IMR-90 (cell line): ENCODE results near the gene SLC6A16. TPM values are rescaled to one million over a fixed set of nuclear protein-coding genes. Genes with fewer than 3 reads are reported as not detected.

Experiments
- ATAC-seq: fragments of 200-7000 bp; cut with Tn5 transposase; 2 replicates; pipeline ENCODE4 v1.9.1; 2020; ENCODE audit warnings: low read depth, mild to moderate bottlenecking, moderate library complexity
- BruUV-seq: library from RNA; stranded (reverse); fragments of 400-500 nt; replicated peaks from 2 replicates; lab custom pipeline; 2021; lab: Mats Ljungman, UMichigan
- CTCF ChIA-PET: fragments of 300-600 bp; formaldehyde crosslinking; extraction: SDS; loops from one replicate; lab custom pipeline; 2021; ENCODE audit warnings: antibody characterized with exemption; lab: Yijun Ruan, JAX
- POLR2A ChIA-PET: fragments of 300-600 bp; sonication (Branson Sonifier 250); formaldehyde crosslinking; loops from one replicate; lab custom pipeline; 2022; ENCODE audit warnings: antibody characterized with exemption; ENCODE audit not compliant: unreplicated experiment; lab: Charles Lee
- DNase-seq: peaks from one replicate; pipeline ENCODE4 v3.0.0; 2013
- H2AFZ ChIP-seq: replicated peaks from 2 replicates; pipeline ENCODE3; 2013; ENCODE audit warnings: low read length, mild to moderate bottlenecking; ENCODE audit not compliant: poor library complexity
- H2AK5ac ChIP-seq: 2 replicates; pipeline ENCODE4 v1.6.1; 2013; ENCODE audit warnings: low read depth, low read length, inconsistent platforms
- H2AK9ac ChIP-seq: replicated peaks from 2 replicates; pipeline ENCODE3; 2013; ENCODE audit warnings: mild to moderate bottlenecking, low read depth, low read length, moderate library complexity; ENCODE audit not compliant: poor library complexity
- H2BK120ac ChIP-seq: 2 replicates; pipeline ENCODE4 v1.6.1; 2013; ENCODE audit warnings: low read depth, low read length, inconsistent platforms
- H2BK15ac ChIP-seq: 3 replicates; pipeline ENCODE4 v1.6.1; 2013; ENCODE audit warnings: low read depth, low read length, inconsistent platforms
- H2BK20ac ChIP-seq: 2 replicates; pipeline ENCODE4 v1.6.1; 2013; ENCODE audit warnings: low read depth, mild to moderate bottlenecking, inconsistent platforms, low read length, moderate library complexity
- H2BK5ac ChIP-seq: 2 replicates; pipeline ENCODE4 v1.6.1; 2013; ENCODE audit warnings: mild to moderate bottlenecking, low read depth, low read length, inconsistent platforms; ENCODE audit not compliant: poor library complexity, severe bottlenecking
- H3K14ac ChIP-seq: replicated peaks from 2 replicates; pipeline ENCODE4 v1.6.1; 2013; ENCODE audit warnings: low read depth, low read length, inconsistent platforms
- H3K18ac ChIP-seq: 2 replicates; pipeline ENCODE4 v1.6.1; 2013; ENCODE audit warnings: low read depth, low read length, control low read depth
- H3K23ac ChIP-seq: 2 replicates; pipeline ENCODE4 v1.6.1; 2013; ENCODE audit warnings: low read depth, low read length, inconsistent platforms
- H3K27ac ChIP-seq: 2 replicates; pipeline ENCODE4 v1.5.1; 2013; ENCODE audit warnings: mild to moderate bottlenecking, control low read depth, low read length; ENCODE audit not compliant: insufficient read depth
- H3K27me3 ChIP-seq: 2 replicates; pipeline ENCODE4 v1.6.1; 2013; ENCODE audit warnings: low read length; ENCODE audit not compliant: control insufficient read depth, insufficient read depth
- H3K36me3 ChIP-seq: 2 replicates; pipeline ENCODE4 v1.6.1; 2013; ENCODE audit warnings: low read length, mixed read lengths; ENCODE audit not compliant: control insufficient read depth, insufficient read depth
- H3K4ac ChIP-seq: 2 replicates; pipeline ENCODE4 v1.6.1; 2013; ENCODE audit warnings: low read depth, low read length, inconsistent platforms
- H3K4me1 ChIP-seq: 2 replicates; pipeline ENCODE4 v1.6.1; 2013; ENCODE audit warnings: low read length, mixed read lengths; ENCODE audit not compliant: control insufficient read depth, insufficient read depth
- H3K4me2 ChIP-seq: 2 replicates; pipeline ENCODE4 v1.6.1; 2013; ENCODE audit warnings: low read depth, mild to moderate bottlenecking, control low read depth, low read length, moderate library complexity
- H3K4me3 ChIP-seq: 2 replicates; pipeline ENCODE4 v1.5.1; 2013; ENCODE audit warnings: low read depth, mild to moderate bottlenecking, control low read depth, low read length, moderate library complexity; ENCODE audit not compliant: insufficient read depth
- H3K56ac ChIP-seq: 2 replicates; pipeline ENCODE4 v1.6.1; 2013; ENCODE audit warnings: low read length, inconsistent platforms; ENCODE audit not compliant: insufficient read depth; ENCODE audit errors: extremely low read depth
- H3K79me1 ChIP-seq, 2 experiments: 2 replicates each; pipeline ENCODE4 v1.6.1; 2013; ENCODE audit warnings: low read length in 2 of 2, inconsistent platforms in 1 of 2, low read depth in 1 of 2
- H3K9ac ChIP-seq: 2 replicates; pipeline ENCODE4 v1.6.1; 2013; ENCODE audit warnings: low read depth, low read length, control low read depth
- H3K9me1 ChIP-seq: 2 replicates; pipeline ENCODE4 v1.6.1; 2013; ENCODE audit warnings: low read length, inconsistent platforms; ENCODE audit not compliant: insufficient read depth
- H3K9me3 ChIP-seq: 2 replicates; pipeline ENCODE4 v1.6.1; 2013; ENCODE audit warnings: low read length; ENCODE audit not compliant: control insufficient read depth, insufficient read depth
- H4K20me1 ChIP-seq: 2 replicates; pipeline ENCODE4 v1.6.1; 2013; ENCODE audit warnings: low read length, inconsistent platforms; ENCODE audit not compliant: insufficient read depth
- H4K5ac ChIP-seq: 2 replicates; pipeline ENCODE4 v1.6.1; 2013; ENCODE audit warnings: mild to moderate bottlenecking, low read depth, low read length, control low read depth
- H4K8ac ChIP-seq, 2 experiments: 2 replicates each; pipeline ENCODE4 v1.6.1; 2013; ENCODE audit warnings: low read depth in 2 of 2, low read length in 2 of 2, control low read depth in 1 of 2, inconsistent platforms in 1 of 2
- H4K91ac ChIP-seq: 2 replicates; pipeline ENCODE4 v1.6.1; 2013; ENCODE audit warnings: low read depth, low read length, inconsistent platforms; ENCODE audit not compliant: insufficient read depth
- BHLHE40 ChIP-seq: fragments of 150-350 bp; IDR thresholded peaks from 2 replicates; pipeline ENCODE4 v1.6.1; 2016; ENCODE audit warnings: mild to moderate bottlenecking, low read depth, low read length
- CHD1 ChIP-seq: IDR thresholded peaks from 2 replicates; pipeline ENCODE4 v1.6.1; 2012; ENCODE audit warnings: low read depth, low read length, improper control_type of control experiment
- FOS ChIP-seq: fragments of 150-350 bp; IDR thresholded peaks from 2 replicates; pipeline ENCODE4 v1.6.1; 2016; ENCODE audit warnings: low read depth, low read length
- MAFK ChIP-seq: IDR thresholded peaks from 2 replicates; pipeline ENCODE4 v1.6.1; 2012; ENCODE audit warnings: low read depth, low read length, improper control_type of control experiment
- MAZ ChIP-seq: IDR thresholded peaks from 2 replicates; pipeline ENCODE4 v1.6.1; 2012; ENCODE audit warnings: low read depth, mild to moderate bottlenecking, low read length, improper control_type of control experiment, moderate library complexity, borderline replicate concordance
- MXI1 ChIP-seq: IDR thresholded peaks from 2 replicates; pipeline ENCODE4 v1.6.1; 2012; ENCODE audit warnings: low read depth, mild to moderate bottlenecking, low read length, moderate library complexity, borderline replicate concordance
- NFE2L2 ChIP-seq: fragments of 150-350 bp; IDR thresholded peaks from 2 replicates; pipeline ENCODE4 v1.6.1; 2016; ENCODE audit warnings: low read depth, mild to moderate bottlenecking, low read length
- POLR2A ChIP-seq: IDR thresholded peaks from 2 replicates; pipeline ENCODE4 v1.6.1; 2012; ENCODE audit warnings: mild to moderate bottlenecking, low read depth, low read length
- RCOR1 ChIP-seq: IDR thresholded peaks from 2 replicates; pipeline ENCODE4 v1.6.1; 2012; ENCODE audit warnings: mild to moderate bottlenecking, low read length, improper control_type of control experiment; ENCODE audit not compliant: insufficient replicate concordance
- RFX5 ChIP-seq: IDR thresholded peaks from 2 replicates; pipeline ENCODE4 v1.8.0; 2012; ENCODE audit warnings: low read depth, mild to moderate bottlenecking, low read length, moderate library complexity
- SMC3 ChIP-seq: fragments of 150-350 bp; IDR thresholded peaks from 2 replicates; pipeline ENCODE4 v1.6.1; 2016; ENCODE audit warnings: low read depth, mild to moderate bottlenecking, antibody characterized with exemption, low read length, moderate library complexity
- WGBS, 2 experiments: methylation state at CpG; one replicate each; pipeline versions ENCODE4 v1.1.5 to v1.1.7; 2013; ENCODE audit warnings: missing lambda C conversion rate in 2 of 2; ENCODE audit not compliant: insufficient read length in 1 of 2; ENCODE audit errors: extremely low coverage in 2 of 2; 5-methylcytosine and 5-hydroxymethylcytosine counted together
- dilution Hi-C: fragments of 300-500 bp; cut with HindIII; formaldehyde crosslinking; loops from one replicate; pipeline ENCODE4 v1.14.3; 2018; ENCODE audit warnings: low sequenced_read_pairs; ENCODE audit not compliant: unreplicated experiment
- in situ Hi-C: fragments of 300-500 bp; cut with MboI; formaldehyde crosslinking; loops from 3 replicates; pipeline ENCODE4 v1.14.3; 2019; ENCODE audit warnings: low sequenced_read_pairs, inconsistent platforms, mixed read lengths
- intact Hi-C: fragments of 100-400 bp; cut with micrococcal nuclease; formaldehyde crosslinking; loops from 2 replicates; pipeline ENCODE4 v1.10.0; 2022
- polyA plus RNA-seq, 3 experiments: library from polyadenylated mRNA; depleted of rRNA; stranded (reverse); fragments of >200 nt; gene quantifications; 2 replicates each; pipeline ENCODE4 v1.2.3, GENCODE V29; 2012; ENCODE audit warnings: low replicate concordance in 1 of 3
- total RNA-seq: library from RNA; depleted of rRNA; stranded (reverse); fragments of >200 nt; gene quantifications from 2 replicates; pipeline ENCODE4 v1.2.3, GENCODE V29; 2012
- TF ChIP-seq, protein P1 (sequence below): fragments of 150-350 bp; IDR thresholded peaks from 2 replicates; pipeline ENCODE4 v1.6.1; 2017; ENCODE audit warnings: mild to moderate bottlenecking, antibody characterized with exemption, low read length, low read depth
- TF ChIP-seq, protein P2 (sequence below): fragments of 150-350 bp; IDR thresholded peaks from 2 replicates; pipeline ENCODE4 v1.6.1; 2016; ENCODE audit warnings: low read depth, mild to moderate bottlenecking, low read length, moderate library complexity, borderline replicate concordance
- TF ChIP-seq, protein P3 (sequence below): conservative IDR thresholded peaks from 2 replicates; pipeline ENCODE4 v1.5.1; 2012; ENCODE audit warnings: mild to moderate bottlenecking, low read depth, low read length, improper control_type of control experiment

Gene SLC6A16
- total and polyA plus RNA-seq, 2 of the 4 experiments (the other 2 are of a cell fraction), result 0.18 to 0.89 TPM

DNA sequence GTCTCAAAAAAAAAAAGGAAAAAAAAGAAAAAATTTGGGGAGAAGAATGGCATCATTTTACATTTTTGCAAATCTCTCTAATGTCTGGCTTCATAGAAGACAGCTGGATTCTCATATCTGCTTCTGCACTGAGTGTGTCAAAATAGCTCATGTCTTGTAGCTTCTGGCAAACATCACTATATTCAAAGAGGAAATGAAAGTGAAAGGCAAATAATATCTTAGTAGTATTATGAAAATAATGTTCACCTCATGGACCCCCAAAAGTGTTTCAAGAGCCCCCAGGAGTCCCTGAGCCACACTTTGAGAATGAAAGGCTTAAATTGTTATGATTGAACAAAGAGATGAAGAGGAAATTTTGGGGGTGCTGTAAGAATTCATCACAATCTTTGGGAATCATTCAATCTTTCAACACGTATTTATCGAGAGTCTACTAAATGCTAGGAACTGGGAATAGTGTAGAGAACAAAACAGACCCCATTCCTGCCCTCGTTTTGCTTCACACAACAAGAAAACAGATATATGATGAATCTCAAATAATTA, 1.2 kb upstream of the SLC6A16 start:
- no CpG with 5 or more reads among the region's 3 CpGs for WGBS, 2 experiments
- Histone ChIP-seq H3K23ac (no peak overlapping the region), H3K79me1 (no peaks in the 10 kb centered on the region), H3K18ac (no peak overlapping the region), H3K9me3 (no peaks in the 10 kb centered on the region; the same call in 1 of the 2 replicates), H3K56ac (no peak overlapping the region), H3K27ac (no peak overlapping the region), H3K4me1 (no peaks in the 10 kb centered on the region), H2AFZ (no peak overlapping the region), H2AK5ac (no peak overlapping the region), H4K91ac (no peak overlapping the region), H3K9ac (no peak overlapping the region), H2BK5ac (no peak overlapping the region), H4K5ac (no peak overlapping the region), H3K4ac (no peak overlapping the region), H2AK9ac (no peak overlapping the region), H2BK20ac (no peak overlapping the region), H3K4me2 (no peak overlapping the region), H3K14ac (no peak overlapping the region), H2BK15ac (no peak overlapping the region), H4K8ac (no peak overlapping the region), H3K36me3 (peaks cover 4% of the 10 kb centered on the region), H4K20me1 (no peaks in the 10 kb centered on the region), H3K4me3 (no peak overlapping the region), H2BK120ac (no peak overlapping the region), H3K9me1 (peaks cover 3% of the 10 kb centered on the region; the same call in 1 of the 2 replicates), H3K27me3 (no peaks in the 10 kb centered on the region)
- no peak for TF ChIP-seq MAZ
- TF ChIP-seq, protein P1, sequence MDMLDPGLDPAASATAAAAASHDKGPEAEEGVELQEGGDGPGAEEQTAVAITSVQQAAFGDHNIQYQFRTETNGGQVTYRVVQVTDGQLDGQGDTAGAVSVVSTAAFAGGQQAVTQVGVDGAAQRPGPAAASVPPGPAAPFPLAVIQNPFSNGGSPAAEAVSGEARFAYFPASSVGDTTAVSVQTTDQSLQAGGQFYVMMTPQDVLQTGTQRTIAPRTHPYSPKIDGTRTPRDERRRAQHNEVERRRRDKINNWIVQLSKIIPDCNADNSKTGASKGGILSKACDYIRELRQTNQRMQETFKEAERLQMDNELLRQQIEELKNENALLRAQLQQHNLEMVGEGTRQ, result no peak
- TF ChIP-seq, protein P2, sequence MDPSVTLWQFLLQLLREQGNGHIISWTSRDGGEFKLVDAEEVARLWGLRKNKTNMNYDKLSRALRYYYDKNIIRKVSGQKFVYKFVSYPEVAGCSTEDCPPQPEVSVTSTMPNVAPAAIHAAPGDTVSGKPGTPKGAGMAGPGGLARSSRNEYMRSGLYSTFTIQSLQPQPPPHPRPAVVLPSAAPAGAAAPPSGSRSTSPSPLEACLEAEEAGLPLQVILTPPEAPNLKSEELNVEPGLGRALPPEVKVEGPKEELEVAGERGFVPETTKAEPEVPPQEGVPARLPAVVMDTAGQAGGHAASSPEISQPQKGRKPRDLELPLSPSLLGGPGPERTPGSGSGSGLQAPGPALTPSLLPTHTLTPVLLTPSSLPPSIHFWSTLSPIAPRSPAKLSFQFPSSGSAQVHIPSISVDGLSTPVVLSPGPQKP, result no peak
- no peak for TF ChIP-seq SMC3
- no peak for TF ChIP-seq FOS
- TF ChIP-seq RCOR1, result no peak
- no peak for TF ChIP-seq MXI1
- TF ChIP-seq POLR2A, result no peak
- TF ChIP-seq, protein P3, sequence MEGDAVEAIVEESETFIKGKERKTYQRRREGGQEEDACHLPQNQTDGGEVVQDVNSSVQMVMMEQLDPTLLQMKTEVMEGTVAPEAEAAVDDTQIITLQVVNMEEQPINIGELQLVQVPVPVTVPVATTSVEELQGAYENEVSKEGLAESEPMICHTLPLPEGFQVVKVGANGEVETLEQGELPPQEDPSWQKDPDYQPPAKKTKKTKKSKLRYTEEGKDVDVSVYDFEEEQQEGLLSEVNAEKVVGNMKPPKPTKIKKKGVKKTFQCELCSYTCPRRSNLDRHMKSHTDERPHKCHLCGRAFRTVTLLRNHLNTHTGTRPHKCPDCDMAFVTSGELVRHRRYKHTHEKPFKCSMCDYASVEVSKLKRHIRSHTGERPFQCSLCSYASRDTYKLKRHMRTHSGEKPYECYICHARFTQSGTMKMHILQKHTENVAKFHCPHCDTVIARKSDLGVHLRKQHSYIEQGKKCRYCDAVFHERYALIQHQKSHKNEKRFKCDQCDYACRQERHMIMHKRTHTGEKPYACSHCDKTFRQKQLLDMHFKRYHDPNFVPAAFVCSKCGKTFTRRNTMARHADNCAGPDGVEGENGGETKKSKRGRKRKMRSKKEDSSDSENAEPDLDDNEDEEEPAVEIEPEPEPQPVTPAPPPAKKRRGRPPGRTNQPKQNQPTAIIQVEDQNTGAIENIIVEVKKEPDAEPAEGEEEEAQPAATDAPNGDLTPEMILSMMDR, result no peak
- TF ChIP-seq CHD1, result no peak
- no peak for TF ChIP-seq BHLHE40
- TF ChIP-seq NFE2L2, result no peak
- TF ChIP-seq RFX5, result no peak
- no peak for TF ChIP-seq MAFK
- dilution Hi-C loops (no loop called here), intact Hi-C loops (no loop called here), in situ Hi-C loops (no loop called here)
- DNase-seq, result no peak
- ChIA-PET CTCF (interaction anchor here (0.6 kb wide), 2 partner anchors 32 to 680 kb away, joined by 3 read pairs; partner anchors contain the start of gene CA11), POLR2A (no interaction called here)
- BruUV-seq, result no TSS peak
- no peak for ATAC-seq
